Fibroblast of lung (primary cell): Measurements from ENCODE around the gene EXOSC1. TPM values are rescaled to one million over a fixed set of nuclear protein-coding genes. Genes with fewer than 3 reads are reported as not detected.

Experiments used
- DNase-seq, 2 donors: peaks; one replicate each; pipeline versions ENCODE4 v3.0.0 to v3.0.0-alpha.2; 2010; ENCODE audit warnings: low read depth in 2 of 2
- H2AFZ ChIP-seq: 2 replicates; pipeline ENCODE4 v1.5.1; 2012; ENCODE audit warnings: low read length, control low read depth, inconsistent platforms
- H3K27ac ChIP-seq: 2 replicates; pipeline ENCODE4 v1.5.1; 2011; ENCODE audit warnings: low read length, control low read depth; ENCODE audit not compliant: insufficient read depth
- H3K27me3 ChIP-seq: 2 replicates; pipeline ENCODE4 v1.5.1; 2011; ENCODE audit warnings: mild to moderate bottlenecking, low read length; ENCODE audit not compliant: control insufficient read depth, insufficient read depth
- H3K36me3 ChIP-seq: 2 replicates; pipeline ENCODE4 v1.5.1; 2011; ENCODE audit warnings: low read length; ENCODE audit not compliant: control insufficient read depth, insufficient read depth
- H3K4me1 ChIP-seq: 2 replicates; pipeline ENCODE4 v1.5.1; 2011; ENCODE audit warnings: low read length; ENCODE audit not compliant: control insufficient read depth, insufficient read depth; ENCODE audit errors: extremely low read depth
- H3K4me2 ChIP-seq: 2 replicates; pipeline ENCODE4 v1.5.1; 2011; ENCODE audit warnings: low read length, control low read depth; ENCODE audit not compliant: insufficient read depth; ENCODE audit errors: extremely low read depth
- H3K4me3 ChIP-seq, 4 experiments: fragments of 200-600 bp in 1 of 4; sonication (generic) in 1 of 4; replicated peaks in 1 of 4; 2 replicates each; pipeline ENCODE4 v1.5.1; 2011 to 2016; ENCODE audit warnings: low read length in 4 of 4, low read depth in 3 of 4, mild to moderate bottlenecking in 3 of 4, control low read depth in 2 of 4, inconsistent platforms in 1 of 4, mixed read lengths in 1 of 4; ENCODE audit not compliant: insufficient read depth in 1 of 4; ENCODE audit errors: control extremely low read depth in 1 of 4
- H3K79me2 ChIP-seq: 2 replicates; pipeline ENCODE4 v1.5.1; 2012; ENCODE audit warnings: mild to moderate bottlenecking, low read length, inconsistent platforms; ENCODE audit not compliant: control insufficient read depth, insufficient read depth
- H3K9ac ChIP-seq: 2 replicates; pipeline ENCODE4 v1.5.1; 2011; ENCODE audit warnings: mild to moderate bottlenecking, low read length, control low read depth; ENCODE audit not compliant: insufficient read depth
- H3K9me3 ChIP-seq: 2 replicates; pipeline ENCODE4 v1.5.1; 2012; ENCODE audit warnings: low read depth, low read length; ENCODE audit not compliant: control insufficient read depth, insufficient read depth
- H4K20me1 ChIP-seq: 2 replicates; pipeline ENCODE4 v1.5.1; 2011; ENCODE audit warnings: low read length; ENCODE audit not compliant: control insufficient read depth, insufficient read depth; ENCODE audit errors: extremely low read depth
- EZH2 ChIP-seq: IDR thresholded peaks from 2 replicates; pipeline ENCODE4 v1.5.1; 2012; ENCODE audit warnings: low read length, control low read depth, mild to moderate bottlenecking; ENCODE audit errors: missing control alignments
- polyA plus RNA-seq, 2 donors: library from polyadenylated mRNA; depleted of rRNA in 1 of 2; stranded (reverse) in 1 of 2; unstranded in 1 of 2; fragments of >200 nt; gene quantifications; 2 replicates each; pipeline ENCODE4 v1.2.1, GENCODE V29; 2011 to 2012; ENCODE audit warnings: missing spikeins in 1 of 2
- total RNA-seq: library from RNA; depleted of rRNA; stranded (reverse); fragments of >200 nt; gene quantifications from 2 replicates; pipeline ENCODE4 v1.2.1, GENCODE V29; 2014
- TF ChIP-seq, protein P1 (sequence below), 2 donors: IDR thresholded peaks in 1 of 2; conservative IDR thresholded peaks in 1 of 2; 1 replicate in 1 of 2; 2 replicates in 1 of 2; pipeline ENCODE4 v1.5.1; 2011 to 2012; ENCODE audit warnings: low read length in 2 of 2, control low read depth in 1 of 2, inconsistent platforms in 1 of 2, low read depth in 1 of 2, mild to moderate bottlenecking in 1 of 2

The EXOSC1 gene
- total and polyA plus RNA-seq, 2 donors (not counting 1 experiment from before 2014, with no cell fraction given): 32.7 to 39.5 TPM

DNA sequence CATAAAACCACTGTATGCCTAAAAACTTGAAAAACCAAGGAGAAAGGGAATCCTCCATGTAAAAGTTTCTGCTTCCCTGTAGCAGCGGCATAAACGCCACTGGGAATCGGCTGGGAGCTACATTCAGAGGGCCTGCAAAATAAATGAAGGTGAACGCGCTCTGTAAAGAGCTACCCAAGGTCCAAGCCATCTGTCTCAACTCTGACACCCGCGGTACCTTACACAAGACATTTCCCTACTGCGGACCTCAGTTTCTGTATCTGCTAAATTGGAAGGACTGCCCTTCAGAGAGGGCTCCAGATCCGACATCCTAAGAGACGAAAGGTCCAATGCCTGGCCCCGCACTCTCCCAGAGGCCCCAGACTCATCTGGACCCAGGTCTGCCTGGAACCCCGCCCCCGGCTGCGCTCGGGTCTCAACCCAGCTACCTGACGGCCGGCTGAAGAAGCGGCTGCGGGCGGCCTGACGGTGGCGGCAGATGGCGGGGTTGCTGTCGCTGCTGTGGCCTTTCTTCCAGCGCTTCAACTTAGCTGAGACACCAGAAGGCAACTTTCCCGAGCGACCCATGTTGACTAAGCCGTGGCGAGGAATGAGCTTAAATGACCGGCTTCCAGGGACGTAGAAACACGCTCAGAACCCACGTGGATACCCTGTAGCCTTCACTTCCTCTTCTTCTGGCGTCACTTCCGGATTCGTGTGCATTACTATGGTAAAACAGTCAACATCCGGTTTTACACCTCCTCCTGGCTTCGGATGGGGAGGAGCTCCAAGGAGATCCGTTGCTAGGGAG, 44.9 kb downstream of the EXOSC1 start, which contains the start of gene RRP12:
Gene RRP12 (minus strand): TSS at position 676 of the 790 bp plus-strand sequence. CDS start 109 bp downstream, at position 567.
- H2AFZ ChIP-seq: peak within 1 kb of the TSS; percentile 64
- peak within 1 kb of the TSS; percentile 77 to 86 (median 80) for H3K4me3 ChIP-seq
- H3K9ac ChIP-seq: peak within 1 kb of the TSS; percentile 98
- no peak for TF ChIP-seq EZH2
- TF ChIP-seq, protein P1, sequence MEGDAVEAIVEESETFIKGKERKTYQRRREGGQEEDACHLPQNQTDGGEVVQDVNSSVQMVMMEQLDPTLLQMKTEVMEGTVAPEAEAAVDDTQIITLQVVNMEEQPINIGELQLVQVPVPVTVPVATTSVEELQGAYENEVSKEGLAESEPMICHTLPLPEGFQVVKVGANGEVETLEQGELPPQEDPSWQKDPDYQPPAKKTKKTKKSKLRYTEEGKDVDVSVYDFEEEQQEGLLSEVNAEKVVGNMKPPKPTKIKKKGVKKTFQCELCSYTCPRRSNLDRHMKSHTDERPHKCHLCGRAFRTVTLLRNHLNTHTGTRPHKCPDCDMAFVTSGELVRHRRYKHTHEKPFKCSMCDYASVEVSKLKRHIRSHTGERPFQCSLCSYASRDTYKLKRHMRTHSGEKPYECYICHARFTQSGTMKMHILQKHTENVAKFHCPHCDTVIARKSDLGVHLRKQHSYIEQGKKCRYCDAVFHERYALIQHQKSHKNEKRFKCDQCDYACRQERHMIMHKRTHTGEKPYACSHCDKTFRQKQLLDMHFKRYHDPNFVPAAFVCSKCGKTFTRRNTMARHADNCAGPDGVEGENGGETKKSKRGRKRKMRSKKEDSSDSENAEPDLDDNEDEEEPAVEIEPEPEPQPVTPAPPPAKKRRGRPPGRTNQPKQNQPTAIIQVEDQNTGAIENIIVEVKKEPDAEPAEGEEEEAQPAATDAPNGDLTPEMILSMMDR (conservative IDR thresholded peaks at IDR 0.05 in 1 of 2, IDR thresholded peaks at IDR 0.05 in 1 of 2; ENCODE audit: low read depth in 1 of 2, low read length in 2 of 2): no peak
- no peaks in the 10 kb centered on the region for H4K20me1 ChIP-seq
- peak within 1 kb of the TSS; percentile 97 for H3K27ac ChIP-seq
- H3K79me2 ChIP-seq: peaks cover 6% of the 10 kb centered on the region
- no peaks in the 10 kb centered on the region for H3K4me1 ChIP-seq
- DNase-seq: peak; percentile 98
- peak within 1 kb of the TSS; percentile 87 for H3K4me2 ChIP-seq
- no peaks in the 10 kb centered on the region for H3K27me3 ChIP-seq
- no peaks in the 10 kb centered on the region for H3K9me3 ChIP-seq
- peaks cover 2% of the 10 kb centered on the region for H3K36me3 ChIP-seq

DNA sequence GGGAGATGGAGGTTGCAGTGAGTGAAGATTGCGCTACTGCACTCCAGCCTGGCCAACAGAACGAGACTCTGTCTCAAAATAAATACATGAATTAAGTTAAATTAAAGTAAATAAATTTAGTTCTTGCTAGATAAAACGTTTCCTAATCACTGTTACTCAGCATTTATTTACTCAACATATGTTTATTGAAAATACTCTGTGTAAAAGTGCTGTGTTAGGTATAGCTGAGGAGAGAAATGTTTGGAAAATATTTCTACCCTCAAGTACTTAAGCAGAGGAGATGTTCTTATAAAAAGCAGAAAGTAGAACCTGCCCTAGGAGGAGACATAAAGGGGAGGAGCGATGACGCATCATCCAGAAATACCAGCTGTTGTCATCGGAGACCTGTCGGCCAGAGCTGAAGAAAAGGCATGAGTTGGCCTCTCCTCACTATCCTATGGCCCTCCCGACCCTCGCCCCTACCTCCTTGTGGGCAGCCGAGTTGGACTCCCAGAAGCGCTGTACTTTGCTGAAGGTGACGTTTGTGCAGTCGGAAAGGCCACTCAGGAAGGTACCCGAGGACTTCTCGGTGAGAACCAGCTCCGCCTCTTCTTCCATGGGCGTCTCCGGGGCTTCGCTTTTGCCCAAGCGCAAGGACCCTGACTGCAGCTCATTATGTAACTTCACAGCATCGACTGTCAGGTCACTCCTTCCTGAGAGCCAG, 45.8 kb downstream of the EXOSC1 start:
- peak overlapping the region; percentile 77 to 86 (median 80) for H3K4me3 ChIP-seq
- H4K20me1 ChIP-seq: no peaks in the 10 kb centered on the region
- peak overlapping the region; percentile 97 for H3K27ac ChIP-seq
- no peaks in the 10 kb centered on the region for H3K9me3 ChIP-seq
- H3K9ac ChIP-seq: peak overlapping the region; percentile 98
- peaks cover 6% of the 10 kb centered on the region for H3K79me2 ChIP-seq
- no peak for TF ChIP-seq EZH2
- TF ChIP-seq, protein P1 (conservative IDR thresholded peaks at IDR 0.05 in 1 of 2, IDR thresholded peaks at IDR 0.05 in 1 of 2; ENCODE audit: low read depth in 1 of 2, low read length in 2 of 2): no peak
- peaks cover 2% of the 10 kb centered on the region for H3K36me3 ChIP-seq
- H3K27me3 ChIP-seq: no peaks in the 10 kb centered on the region
- H3K4me2 ChIP-seq: peak overlapping the region; percentile 87
- peak; percentile 71 to 76 for DNase-seq
- no peaks in the 10 kb centered on the region for H3K4me1 ChIP-seq
- H2AFZ ChIP-seq: no peak overlapping the region

DNA sequence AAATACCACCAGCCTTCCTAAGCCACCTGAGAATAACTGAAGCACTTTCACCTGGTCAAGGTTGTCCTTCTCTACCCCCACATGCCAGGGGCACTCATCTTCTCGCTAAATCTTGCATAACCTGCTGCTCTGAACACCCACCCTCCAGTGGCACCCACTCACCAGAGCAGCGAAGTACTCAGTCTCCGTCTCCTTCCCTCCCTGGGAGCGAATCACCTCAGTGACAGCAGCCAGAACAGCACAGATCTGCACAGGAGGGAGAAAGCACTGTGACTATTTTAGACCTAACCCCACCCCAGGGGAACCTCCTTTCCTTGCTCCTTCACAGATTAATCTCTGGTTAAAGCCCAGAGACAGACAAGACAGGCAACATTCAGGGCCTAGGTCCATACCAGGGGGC, 49.8 kb downstream of the EXOSC1 start:
- no peaks in the 10 kb centered on the region for H3K4me1 ChIP-seq
- no peaks in the 10 kb centered on the region for H4K20me1 ChIP-seq
- no peak overlapping the region for H3K4me3 ChIP-seq
- H3K9me3 ChIP-seq: no peaks in the 10 kb centered on the region
- H3K36me3 ChIP-seq: peaks cover 6% of the 10 kb centered on the region
- no peaks in the 10 kb centered on the region for H3K27me3 ChIP-seq
- no peak overlapping the region for H3K9ac ChIP-seq
- no peak overlapping the region for H3K4me2 ChIP-seq
- H3K27ac ChIP-seq: no peak overlapping the region
- H2AFZ ChIP-seq: no peak overlapping the region
- H3K79me2 ChIP-seq: peaks cover 6% of the 10 kb centered on the region
- no peak for DNase-seq
- TF ChIP-seq, protein P1 (conservative IDR thresholded peaks at IDR 0.05 in 1 of 2, IDR thresholded peaks at IDR 0.05 in 1 of 2; ENCODE audit: low read depth in 1 of 2, low read length in 2 of 2): no peak
- TF ChIP-seq EZH2: no peak
